ENCODE data around the gene WDR72.
"Not testable (repeated sequence)": the region's sequence is repeated elsewhere in the genome, so short reads cannot be mapped to it uniquely, and the experiment has no call there.

Gene WDR72

GRCh38 chr15:53588773-53589172 is 170.7 kb downstream of the WDR72 start:
- DNase-seq, result no peak

- no peak for DNase-seq
These were observed 172.7 kb downstream of the WDR72 start for GRCh38 chr15:53586799-53587198.

GRCh38 chr15:53581513-53581912 is 177.9 kb downstream of the WDR72 start:
- no peak for DNase-seq

- DNase-seq, result no peak
These were observed 179.1 kb downstream of the WDR72 start for GRCh38 chr15:53580366-53580765.

GRCh38 chr15:53576841-53577240 is 182.6 kb downstream of the WDR72 start:
- no peak for DNase-seq

GRCh38 chr15:53573091-53573490 is 186.4 kb downstream of the WDR72 start:
- DNase-seq, result no peak

- DNase-seq, result no peak
These were observed 189.5 kb downstream of the WDR72 start for GRCh38 chr15:53569751-53570480.

- DNase-seq, result no peak
These were observed 192.6 kb downstream of the WDR72 start for GRCh38 chr15:53566912-53567311.

- DNase-seq, result no peak
These were observed 193.7 kb downstream of the WDR72 start for GRCh38 chr15:53565721-53566120.

- DNase-seq, result no peak
These were observed 194.8 kb downstream of the WDR72 start for GRCh38 chr15:53564647-53565046.

GRCh38 chr15:53563627-53564026 is 195.8 kb downstream of the WDR72 start:
- no peak for DNase-seq

GRCh38 chr15:53559364-53560277 is 199.8 kb downstream of the WDR72 start:
- no peak for DNase-seq

GRCh38 chr15:53558384-53558783 is 201.1 kb downstream of the WDR72 start:
- DNase-seq, result no peak

- no peak for DNase-seq
These were observed 204.2 kb downstream of the WDR72 start for GRCh38 chr15:53555226-53555625.

- no peak for DNase-seq
These were observed 209.7 kb downstream of the WDR72 start for GRCh38 chr15:53549697-53550305.

- no peak for DNase-seq
These were observed 211.2 kb downstream of the WDR72 start for GRCh38 chr15:53548236-53548635.

- DNase-seq, result not testable (repeated sequence)
These were observed 218.7 kb downstream of the WDR72 start for GRCh38 chr15:53540626-53541300.

- no peak for DNase-seq
These were observed 219.6 kb downstream of the WDR72 start for GRCh38 chr15:53539878-53540277.

- DNase-seq, result no peak
These were observed 222.9 kb downstream of the WDR72 start for GRCh38 chr15:53536479-53537120.

GRCh38 chr15:53535886-53536285 is 223.6 kb downstream of the WDR72 start:
- DNase-seq, result no peak

- DNase-seq, result no peak
These were observed 225.2 kb downstream of the WDR72 start for GRCh38 chr15:53534105-53534839.

GRCh38 chr15:53530761-53531160 is 228.7 kb downstream of the WDR72 start:
- no peak for DNase-seq

Data from stimulated activated CD4-positive, alpha-beta T cell treated with anti-CD3 and anti-CD28 coated beads, Interleukin-4, amount 100 ng/mL, for 24 hours (primary cell).